H9 (cell line): ENCODE results near the gene EIF1AD. TPM values are rescaled to one million over a fixed set of nuclear protein-coding genes. Genes with fewer than 3 reads are reported as not detected.

Experiments used
- DNase-seq: peaks from one replicate; pipeline ENCODE4 v3.0.0-alpha.2; 2017
- H2AFZ ChIP-seq: one replicate; pipeline ENCODE4 v1.6.1; 2013; ENCODE audit warnings: mild to moderate bottlenecking, low read length, control low read depth, moderate library complexity
- H2AK5ac ChIP-seq: 2 replicates; pipeline ENCODE4 v1.6.1; 2013; ENCODE audit warnings: low read length, control low read depth, mixed read lengths; ENCODE audit not compliant: insufficient read length
- H2BK120ac ChIP-seq: one replicate; pipeline ENCODE4 v1.6.1; 2013; ENCODE audit warnings: low read depth, mild to moderate bottlenecking, low read length, control low read depth, inconsistent platforms; ENCODE audit not compliant: poor library complexity, severe bottlenecking
- H2BK12ac ChIP-seq: 2 replicates; pipeline ENCODE4 v1.6.1; 2013; ENCODE audit warnings: low read length, control low read depth, mixed read lengths, low read depth; ENCODE audit not compliant: insufficient read length
- H2BK15ac ChIP-seq: 2 replicates; pipeline ENCODE4 v1.6.1; 2013; ENCODE audit warnings: low read depth, low read length, control low read depth
- H2BK20ac ChIP-seq: one replicate; pipeline ENCODE4 v1.6.1; 2013; ENCODE audit warnings: low read depth, mild to moderate bottlenecking, low read length, control low read depth, inconsistent platforms; ENCODE audit not compliant: poor library complexity, severe bottlenecking
- H2BK5ac ChIP-seq: 2 replicates; pipeline ENCODE4 v1.6.1; 2013; ENCODE audit warnings: low read length, control low read depth, mixed read lengths; ENCODE audit not compliant: insufficient read length
- H3K14ac ChIP-seq: 2 replicates; pipeline ENCODE4 v1.6.1; 2013; ENCODE audit warnings: low read length, control low read depth; ENCODE audit not compliant: insufficient read depth
- H3K18ac ChIP-seq: 2 replicates; pipeline ENCODE4 v1.6.1; 2013; ENCODE audit warnings: low read depth, mild to moderate bottlenecking, mixed read lengths, low read length, control low read depth; ENCODE audit not compliant: insufficient read length
- H3K23ac ChIP-seq: 2 replicates; pipeline ENCODE4 v1.6.1; 2013; ENCODE audit warnings: low read length, control low read depth, mixed read lengths, low read depth; ENCODE audit not compliant: insufficient read length
- H3K23me2 ChIP-seq: 2 replicates; pipeline ENCODE4 v1.6.1; 2013; ENCODE audit warnings: low read depth, mild to moderate bottlenecking, mixed read lengths, low read length, control low read depth; ENCODE audit not compliant: insufficient read length, poor library complexity, severe bottlenecking
- H3K27ac ChIP-seq: 2 replicates; pipeline ENCODE4 v1.5.1; 2013; ENCODE audit warnings: low read length, control low read depth, mixed read lengths, low read depth; ENCODE audit not compliant: insufficient read length
- H3K27me3 ChIP-seq: 2 replicates; pipeline ENCODE4 v1.6.1; 2013; ENCODE audit warnings: low read length, control low read depth, inconsistent platforms; ENCODE audit not compliant: insufficient read depth
- H3K4ac ChIP-seq: 2 replicates; pipeline ENCODE4 v1.6.1; 2013; ENCODE audit warnings: low read depth, mild to moderate bottlenecking, control low read depth, inconsistent platforms, low read length, moderate library complexity
- H3K4me1 ChIP-seq: 2 replicates; pipeline ENCODE4 v1.6.1; 2013; ENCODE audit warnings: low read length, control low read depth, inconsistent platforms; ENCODE audit not compliant: insufficient read depth
- H3K4me2 ChIP-seq: 2 replicates; pipeline ENCODE4 v1.6.1; 2013; ENCODE audit warnings: low read length, control low read depth, mixed read lengths; ENCODE audit not compliant: insufficient read length, insufficient read depth
- H3K56ac ChIP-seq: 2 replicates; pipeline ENCODE4 v1.6.1; 2013; ENCODE audit warnings: low read depth, mild to moderate bottlenecking, mixed read lengths, low read length, control low read depth; ENCODE audit not compliant: insufficient read length
- H3K79me1 ChIP-seq: 2 replicates; pipeline ENCODE4 v1.6.1; 2013; ENCODE audit warnings: low read depth, mild to moderate bottlenecking, moderate library complexity, low read length, control low read depth, inconsistent platforms; ENCODE audit not compliant: insufficient read depth, poor library complexity, severe bottlenecking
- H3K79me2 ChIP-seq: 2 replicates; pipeline ENCODE4 v1.6.1; 2013; ENCODE audit warnings: low read length, control low read depth, inconsistent platforms; ENCODE audit not compliant: insufficient read depth
- H3K9ac ChIP-seq: 2 replicates; pipeline ENCODE4 v1.6.1; 2013; ENCODE audit warnings: low read length, control low read depth, mixed read lengths; ENCODE audit not compliant: insufficient read length; ENCODE audit errors: extremely low read depth
- H3K9me3 ChIP-seq: one replicate; pipeline ENCODE4 v1.6.1; 2013; ENCODE audit warnings: low read depth, low read length, inconsistent platforms; ENCODE audit not compliant: control insufficient read depth
- H3T11ph ChIP-seq: one replicate; pipeline ENCODE4 v1.6.1; 2013; ENCODE audit warnings: mild to moderate bottlenecking, low read length, control low read depth, inconsistent platforms
- H4K20me1 ChIP-seq: one replicate; pipeline ENCODE4 v1.6.1; 2013; ENCODE audit not compliant: control insufficient read depth, insufficient read length, insufficient read depth
- H4K5ac ChIP-seq: 2 replicates; pipeline ENCODE4 v1.6.1; 2013; ENCODE audit warnings: low read depth, mild to moderate bottlenecking, mixed read lengths, low read length, control low read depth; ENCODE audit not compliant: insufficient read length
- H4K8ac ChIP-seq: replicated peaks from 2 replicates; pipeline ENCODE4 v1.6.1; 2013; ENCODE audit warnings: low read length, control low read depth, mixed read lengths, low read depth; ENCODE audit not compliant: insufficient read length
- H4K91ac ChIP-seq: 2 replicates; pipeline ENCODE4 v1.6.1; 2013; ENCODE audit warnings: low read depth, mild to moderate bottlenecking, moderate library complexity, mixed read lengths, low read length, control low read depth; ENCODE audit not compliant: insufficient read length
- H3K27ac Mint-ChIP-seq, 3 experiments: 2 replicates in 2 of 3; 3 replicates in 1 of 3; pipeline ENCODE4 v1.8.0; 2020 to 2021; ENCODE audit warnings: mixed read lengths in 3 of 3, mild to moderate bottlenecking in 1 of 3, moderate library complexity in 1 of 3
- H3K27me3 Mint-ChIP-seq: 2 replicates; pipeline ENCODE4 v1.8.0; 2021; ENCODE audit warnings: low read depth, mild to moderate bottlenecking, moderate library complexity, mixed read lengths
- H3K36me3 Mint-ChIP-seq, 3 experiments: 2 replicates in 2 of 3; 3 replicates in 1 of 3; pipeline ENCODE4 v1.8.0; 2020 to 2021; ENCODE audit warnings: low read depth in 3 of 3, mixed read lengths in 3 of 3; ENCODE audit not compliant: insufficient read depth in 1 of 3
- H3K4me1 Mint-ChIP-seq, 2 experiments: 2 replicates each; pipeline ENCODE4 v1.8.0; 2020; ENCODE audit warnings: mixed read lengths in 2 of 2
- H3K4me3 Mint-ChIP-seq, 2 experiments: 2 replicates in 1 of 2; 3 replicates in 1 of 2; pipeline ENCODE4 v1.8.0; 2020 to 2021; ENCODE audit warnings: mild to moderate bottlenecking in 2 of 2, mixed read lengths in 2 of 2, moderate library complexity in 1 of 2
- H3K9me3 Mint-ChIP-seq, 2 experiments: 2 replicates in 1 of 2; 3 replicates in 1 of 2; pipeline ENCODE4 v1.8.0; 2020; ENCODE audit warnings: mild to moderate bottlenecking in 2 of 2, mixed read lengths in 2 of 2, moderate library complexity in 1 of 2
- whole genome bisulfite sequencing: extraction: QIAGEN DNeasy Blood & Tissue Kit; methylation state at CpG from one replicate; pipeline ENCODE4 v1.1.7; 2013; ENCODE audit warnings: missing lambda C conversion rate, low lambda C conversion rate, mixed read lengths; ENCODE audit not compliant: insufficient read length; ENCODE audit errors: extremely low coverage; 5-methylcytosine and 5-hydroxymethylcytosine counted together
- total RNA-seq: library from RNA; stranded (reverse); gene quantifications from 2 replicates; pipeline ENCODE4 v1.2.1, GENCODE V29; 2021
- TF ChIP-seq, protein P1 (sequence below): fragments of 200-600 bp; sonication (generic); conservative IDR thresholded peaks from 3 replicates; pipeline ENCODE4 v1.8.0; 2021; ENCODE audit warnings: antibody characterized with exemption, mild to moderate bottlenecking

The EIF1AD gene
- total RNA-seq, 1 experiment from 2014 or later = 46.7 TPM

DNA sequence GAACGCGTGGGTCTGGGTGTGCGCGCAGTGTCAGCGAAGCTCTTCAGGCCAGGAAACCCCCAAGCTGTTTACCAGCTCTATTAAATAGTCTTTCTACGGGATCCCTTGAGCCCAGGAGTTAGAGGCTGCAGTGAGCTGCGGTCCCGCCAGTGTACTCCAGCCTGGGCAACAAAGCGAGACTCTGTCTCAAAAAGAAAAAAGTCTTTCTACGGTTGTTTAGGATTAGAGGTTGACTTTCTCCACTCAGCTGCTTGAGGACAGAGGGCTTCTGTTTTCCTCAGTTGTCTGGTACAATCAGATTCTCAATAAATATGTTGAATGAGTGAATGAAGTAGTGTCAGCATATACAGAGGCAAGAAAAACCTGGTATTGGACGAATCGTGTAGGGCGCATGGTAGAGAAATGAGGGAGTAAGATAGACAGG lies 39.8 kb downstream of the EIF1AD start:
- Histone ChIP-seq H3K4me2 (peak overlapping the region; percentile 77), H3K18ac (no peak overlapping the region), H2BK15ac (no peak overlapping the region), H2BK120ac (no peak overlapping the region), H4K5ac (no peak overlapping the region), H3K79me2 (peaks cover 10% of the 10 kb centered on the region; the same call in 1 of the 2 replicates), H3K23ac (no peak overlapping the region), H3K56ac (no peak overlapping the region), H3K27ac (no peak overlapping the region), H2BK5ac (no peak overlapping the region), H3K4ac (no peak overlapping the region), H3K14ac (no peak overlapping the region), H3K4me1 (peaks cover 3% of the 10 kb centered on the region; the same call in 1 of the 2 replicates), H3K9me3 (no peaks in the 10 kb centered on the region), H3K9ac (peak overlapping the region; percentile 6), H3T11ph (no peak overlapping the region), H2AK5ac (no peak overlapping the region), H3K79me1 (peaks cover 5% of the 10 kb centered on the region), H2BK12ac (no peak overlapping the region), H2AFZ (no peak overlapping the region), H4K20me1 (no peaks in the 10 kb centered on the region), H3K23me2 (peaks cover 3% of the 10 kb centered on the region), H3K27me3 (no peaks in the 10 kb centered on the region), H4K8ac (no peak overlapping the region), H4K91ac (no peak overlapping the region), H2BK20ac (no peak overlapping the region)
- WGBS = no CpG with 5 or more reads among the region's 13 CpGs
- Mint-ChIP-seq H3K27me3 (no peaks in the 10 kb centered on the region; the same call in 1 of the 2 replicates), H3K4me1 (peaks cover 11 to 16% of the 10 kb centered on the region in 2 experiments), H3K4me3 (peak overlapping the region; percentile 93 to 94), H3K27ac (peak overlapping the region in 2 of 3 experiments; percentile 10 to 69; a peak in 4 of 7 replicates), H3K36me3 (peaks cover 26 to 44% (median 36%) of the 10 kb centered on the region in 3 experiments), H3K9me3 (no peaks in the 10 kb centered on the region; a peak in 1 of 5 replicates)
- TF ChIP-seq, protein P1, sequence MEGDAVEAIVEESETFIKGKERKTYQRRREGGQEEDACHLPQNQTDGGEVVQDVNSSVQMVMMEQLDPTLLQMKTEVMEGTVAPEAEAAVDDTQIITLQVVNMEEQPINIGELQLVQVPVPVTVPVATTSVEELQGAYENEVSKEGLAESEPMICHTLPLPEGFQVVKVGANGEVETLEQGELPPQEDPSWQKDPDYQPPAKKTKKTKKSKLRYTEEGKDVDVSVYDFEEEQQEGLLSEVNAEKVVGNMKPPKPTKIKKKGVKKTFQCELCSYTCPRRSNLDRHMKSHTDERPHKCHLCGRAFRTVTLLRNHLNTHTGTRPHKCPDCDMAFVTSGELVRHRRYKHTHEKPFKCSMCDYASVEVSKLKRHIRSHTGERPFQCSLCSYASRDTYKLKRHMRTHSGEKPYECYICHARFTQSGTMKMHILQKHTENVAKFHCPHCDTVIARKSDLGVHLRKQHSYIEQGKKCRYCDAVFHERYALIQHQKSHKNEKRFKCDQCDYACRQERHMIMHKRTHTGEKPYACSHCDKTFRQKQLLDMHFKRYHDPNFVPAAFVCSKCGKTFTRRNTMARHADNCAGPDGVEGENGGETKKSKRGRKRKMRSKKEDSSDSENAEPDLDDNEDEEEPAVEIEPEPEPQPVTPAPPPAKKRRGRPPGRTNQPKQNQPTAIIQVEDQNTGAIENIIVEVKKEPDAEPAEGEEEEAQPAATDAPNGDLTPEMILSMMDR = no peak
- DNase-seq = no peak
